OCI-LY1 (cell line): ENCODE results near the gene PTPN11.

Experiments
- CTCF ChIP-seq: fragments of 200-600 bp; sonication (generic), shearing (Covaris generic); IDR thresholded peaks from 2 replicates; pipeline ENCODE4 v1.5.1; 2017; ENCODE audit warnings: mild to moderate bottlenecking, antibody characterized with exemption, low read length, moderate library complexity, mixed read lengths
- EZH2 ChIP-seq: fragments of 200-600 bp; sonication (generic), shearing (Covaris generic); IDR thresholded peaks from 2 replicates; pipeline ENCODE4 v1.8.0; 2017; ENCODE audit warnings: borderline replicate concordance, mixed run types, mild to moderate bottlenecking, antibody characterized with exemption, low read length, moderate library complexity, mixed read lengths

- no peak for TF ChIP-seq CTCF
- TF ChIP-seq EZH2 = no peak
Measured at GRCh38 chr12:112424126-112424525, 5.4 kb downstream of the PTPN11 start.
